HG03442 (cell line): Measurements from ENCODE around the gene MTA3.

Source experiments
- ATAC-seq: cut with Tn5 transposase; IDR thresholded peaks from one replicate; pipeline ENCODE4 v1.9.1; 2021; ENCODE audit warnings: mild to moderate bottlenecking, moderate library complexity; ENCODE audit not compliant: unreplicated experiment

MTA3 gene

GRCh38 chr2:42757981-42758740, 189.7 kb downstream of the MTA3 start:
- ATAC-seq: no peak

GRCh38 chr2:42758751-42759150, 190.3 kb downstream of the MTA3 start:
- no peak for ATAC-seq

- no peak for ATAC-seq
Observed at GRCh38 chr2:42761554-42761953, 193.1 kb downstream of the MTA3 start.

GRCh38 chr2:42762155-42762554, 193.7 kb downstream of the MTA3 start:
- ATAC-seq: no peak

GRCh38 chr2:42762823-42763804, 194.7 kb downstream of the MTA3 start:
- no peak for ATAC-seq

- ATAC-seq: no peak
Observed at GRCh38 chr2:42764096-42764495, 195.7 kb downstream of the MTA3 start, which contains the start of gene OXER1. Gene OXER1, minus strand, starts transcription at chr2:42764135. Its CDS starts 73 bp downstream, at chr2:42764062.

GRCh38 chr2:42764901-42765300, 196.5 kb downstream of the MTA3 start:
- ATAC-seq: no peak

GRCh38 chr2:42765686-42766085, 197.3 kb downstream of the MTA3 start:
- ATAC-seq: no peak

GRCh38 chr2:42767080-42767898, 198.9 kb downstream of the MTA3 start:
- ATAC-seq: no peak

- no peak for ATAC-seq
Observed at GRCh38 chr2:42767899-42768705, 199.7 kb downstream of the MTA3 start.

- no peak for ATAC-seq
Observed at GRCh38 chr2:42768706-42769256, 200.3 kb downstream of the MTA3 start.

- ATAC-seq: no peak
Observed at GRCh38 chr2:42769583-42770287, 201.3 kb downstream of the MTA3 start.

- peak; percentile 57 for ATAC-seq
Observed at GRCh38 chr2:42770288-42771131, 202.1 kb downstream of the MTA3 start.

- ATAC-seq: no peak
Observed at GRCh38 chr2:42771546-42772153, 203.2 kb downstream of the MTA3 start.

GRCh38 chr2:42775186-42775585, 206.8 kb downstream of the MTA3 start:
- ATAC-seq: no peak

- no peak for ATAC-seq
Observed at GRCh38 chr2:42775810-42776209, 207.4 kb downstream of the MTA3 start.

- no peak for ATAC-seq
Observed at GRCh38 chr2:42777883-42778805, 209.7 kb downstream of the MTA3 start.
